Neural cell (in vitro differentiated cells): ENCODE measurements around the gene KLHL6. TPM values are rescaled to one million over a fixed set of nuclear protein-coding genes. Genes with fewer than 3 reads are reported as not detected.

Experiments used
- H2AFZ ChIP-seq: fragments of 200-600, 300-800 bp; sonication (generic), shearing (Covaris generic); 2 replicates; pipeline ENCODE4 v1.6.0; 2014; ENCODE audit warnings: low read depth, mild to moderate bottlenecking, antibody characterized with exemption, low read length, moderate library complexity
- H3F3A ChIP-seq: fragments of 200-600 bp; shearing (Covaris generic); 2 replicates; pipeline ENCODE4 v1.6.1; 2016; ENCODE audit warnings: mild to moderate bottlenecking, moderate library complexity, mixed read lengths, antibody characterized with exemption, low read length; ENCODE audit not compliant: insufficient read depth, poor library complexity, severe bottlenecking
- H3K27ac ChIP-seq: fragments of 200-600, 300-800 bp; sonication (generic), shearing (Covaris generic); 2 replicates; pipeline ENCODE4 v1.5.1; 2014; ENCODE audit warnings: mild to moderate bottlenecking, low read length, moderate library complexity
- H3K27me3 ChIP-seq: fragments of 300-800, 200-600 bp; sonication (generic), shearing (Covaris generic); 2 replicates; pipeline ENCODE4 v1.6.0; 2014; ENCODE audit warnings: mild to moderate bottlenecking, low read depth, low read length, moderate library complexity; ENCODE audit not compliant: insufficient read depth
- H3K36me3 ChIP-seq: fragments of 300-800, 200-600 bp; sonication (generic), shearing (Covaris generic); 2 replicates; pipeline ENCODE4 v1.5.1; 2014; ENCODE audit warnings: mild to moderate bottlenecking, antibody characterized with exemption, low read length, moderate library complexity; ENCODE audit not compliant: insufficient read depth
- H3K4me2 ChIP-seq: fragments of 300-800, 200-600 bp; sonication (generic), shearing (Covaris generic); 2 replicates; pipeline ENCODE4 v1.6.0; 2014; ENCODE audit warnings: mild to moderate bottlenecking, low read length
- H3K4me3 ChIP-seq: fragments of 300-800, 200-600 bp; sonication (generic), shearing (Covaris generic); 2 replicates; pipeline ENCODE4 v1.5.1; 2014; ENCODE audit warnings: mild to moderate bottlenecking, low read length, moderate library complexity
- H3K79me2 ChIP-seq: fragments of 200-600 bp; shearing (Covaris generic); replicated peaks from 2 replicates; pipeline ENCODE4 v1.6.0; 2014; ENCODE audit warnings: mild to moderate bottlenecking, low read length, moderate library complexity; ENCODE audit not compliant: insufficient read depth
- H3K9ac ChIP-seq: fragments of 300-800, 200-600 bp; sonication (generic), shearing (Covaris generic); 2 replicates; pipeline ENCODE4 v1.6.1; 2016; ENCODE audit warnings: mild to moderate bottlenecking, low read length, mixed read lengths
- H3K9me2 ChIP-seq: fragments of 200-600 bp; shearing (Covaris generic); 2 replicates; pipeline ENCODE4 v1.6.1; 2016; ENCODE audit warnings: mild to moderate bottlenecking, low read length, mixed read lengths; ENCODE audit not compliant: insufficient read depth
- H3K9me3 ChIP-seq: fragments of 200-600, 300-800 bp; sonication (generic), shearing (Covaris generic); 2 replicates; pipeline ENCODE4 v1.6.1; 2016; ENCODE audit warnings: mild to moderate bottlenecking, mixed run types, low read length, moderate library complexity, mixed read lengths
- H4K20me1 ChIP-seq: fragments of 200-600 bp; shearing (Covaris generic); 2 replicates; pipeline ENCODE4 v1.6.1; 2016; ENCODE audit warnings: mild to moderate bottlenecking, mixed run types; ENCODE audit not compliant: insufficient read depth
- EP300 ChIP-seq: fragments of 450-650 bp; conservative IDR thresholded peaks from 2 replicates; pipeline ENCODE4 v1.6.1; 2014; ENCODE audit warnings: antibody characterized with exemption, mild to moderate bottlenecking, moderate library complexity; ENCODE audit not compliant: poor library complexity, severe bottlenecking
- EZH2 ChIP-seq: fragments of 200-600, 300-800 bp; shearing (Covaris generic), sonication (generic); IDR thresholded peaks from 2 replicates; pipeline ENCODE4 v1.6.1; 2014; ENCODE audit warnings: antibody characterized with exemption, low read length, borderline replicate concordance, mild to moderate bottlenecking; ENCODE audit not compliant: insufficient read depth, poor library complexity, severe bottlenecking
- MXI1 ChIP-seq: fragments of 450-650 bp; conservative IDR thresholded peaks from 2 replicates; pipeline ENCODE4 v1.6.1; 2014; ENCODE audit warnings: antibody characterized with exemption, mild to moderate bottlenecking; ENCODE audit not compliant: poor library complexity, severe bottlenecking
- POLR2AphosphoS5 ChIP-seq: IDR thresholded peaks from 2 replicates; pipeline ENCODE4 v1.6.1; 2012
- RAD21 ChIP-seq: fragments of 450-650 bp; conservative IDR thresholded peaks from 2 replicates; pipeline ENCODE4 v1.6.1; 2014; ENCODE audit warnings: antibody characterized with exemption, mild to moderate bottlenecking, moderate library complexity
- SMC3 ChIP-seq: fragments of 450-650 bp; conservative IDR thresholded peaks from 2 replicates; pipeline ENCODE4 v1.6.1; 2014; ENCODE audit warnings: antibody characterized with exemption, mild to moderate bottlenecking, moderate library complexity; ENCODE audit not compliant: poor library complexity
- TAF1 ChIP-seq: IDR thresholded peaks from 2 replicates; pipeline ENCODE4 v1.6.1; 2012; ENCODE audit warnings: low read depth
- polyA plus RNA-seq: library from polyadenylated mRNA; depleted of rRNA; stranded (reverse); fragments of >200 nt; gene quantifications from 2 replicates; pipeline ENCODE4 v1.2.3, GENCODE V29; 2014
- TF ChIP-seq, protein P1 (sequence below): fragments of 450-650 bp; IDR thresholded peaks from 2 replicates; pipeline ENCODE4 v1.5.1; 2014; ENCODE audit warnings: antibody characterized with exemption, mild to moderate bottlenecking, moderate library complexity; ENCODE audit not compliant: poor library complexity, severe bottlenecking
- TF ChIP-seq, protein P2 (sequence below): IDR thresholded peaks from 2 replicates; pipeline ENCODE4 v1.6.1; 2012; ENCODE audit warnings: borderline replicate concordance

Gene KLHL6
- polyA plus RNA-seq, 1 donor from 2014 or later, result not detected

DNA sequence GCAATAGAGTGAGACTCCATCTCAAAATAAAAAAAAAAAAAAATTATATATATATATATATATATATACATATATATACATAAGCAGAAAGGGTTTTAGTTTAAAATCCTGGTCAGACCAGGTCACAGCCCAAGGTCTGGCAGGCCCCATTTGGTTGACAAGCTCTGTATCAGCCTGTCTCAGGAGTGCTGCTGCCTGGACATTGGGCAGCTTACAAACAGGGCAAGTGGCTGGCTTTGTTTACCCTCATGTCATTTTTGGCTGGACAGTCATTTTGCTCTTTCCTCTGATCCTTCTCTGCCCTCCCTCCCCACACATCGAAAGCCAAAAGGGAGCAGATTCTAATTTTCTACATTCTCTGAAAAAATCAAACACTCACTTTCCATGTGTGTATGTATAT is 26.7 kb upstream of the KLHL6 start:
- no peak overlapping the region for H3K4me2 ChIP-seq
- no peaks in the 10 kb centered on the region for H3K9me3 ChIP-seq
- H3K27ac ChIP-seq, result no peak overlapping the region
- H3K9me2 ChIP-seq, result no peaks in the 10 kb centered on the region
- TF ChIP-seq MXI1, result no peak
- no peak for TF ChIP-seq SMC3
- TF ChIP-seq POLR2AphosphoS5, result no peak
- TF ChIP-seq EZH2, result no peak
- TF ChIP-seq RAD21, result no peak
- TF ChIP-seq, protein P1, sequence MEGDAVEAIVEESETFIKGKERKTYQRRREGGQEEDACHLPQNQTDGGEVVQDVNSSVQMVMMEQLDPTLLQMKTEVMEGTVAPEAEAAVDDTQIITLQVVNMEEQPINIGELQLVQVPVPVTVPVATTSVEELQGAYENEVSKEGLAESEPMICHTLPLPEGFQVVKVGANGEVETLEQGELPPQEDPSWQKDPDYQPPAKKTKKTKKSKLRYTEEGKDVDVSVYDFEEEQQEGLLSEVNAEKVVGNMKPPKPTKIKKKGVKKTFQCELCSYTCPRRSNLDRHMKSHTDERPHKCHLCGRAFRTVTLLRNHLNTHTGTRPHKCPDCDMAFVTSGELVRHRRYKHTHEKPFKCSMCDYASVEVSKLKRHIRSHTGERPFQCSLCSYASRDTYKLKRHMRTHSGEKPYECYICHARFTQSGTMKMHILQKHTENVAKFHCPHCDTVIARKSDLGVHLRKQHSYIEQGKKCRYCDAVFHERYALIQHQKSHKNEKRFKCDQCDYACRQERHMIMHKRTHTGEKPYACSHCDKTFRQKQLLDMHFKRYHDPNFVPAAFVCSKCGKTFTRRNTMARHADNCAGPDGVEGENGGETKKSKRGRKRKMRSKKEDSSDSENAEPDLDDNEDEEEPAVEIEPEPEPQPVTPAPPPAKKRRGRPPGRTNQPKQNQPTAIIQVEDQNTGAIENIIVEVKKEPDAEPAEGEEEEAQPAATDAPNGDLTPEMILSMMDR, result no peak
- TF ChIP-seq, protein P2, sequence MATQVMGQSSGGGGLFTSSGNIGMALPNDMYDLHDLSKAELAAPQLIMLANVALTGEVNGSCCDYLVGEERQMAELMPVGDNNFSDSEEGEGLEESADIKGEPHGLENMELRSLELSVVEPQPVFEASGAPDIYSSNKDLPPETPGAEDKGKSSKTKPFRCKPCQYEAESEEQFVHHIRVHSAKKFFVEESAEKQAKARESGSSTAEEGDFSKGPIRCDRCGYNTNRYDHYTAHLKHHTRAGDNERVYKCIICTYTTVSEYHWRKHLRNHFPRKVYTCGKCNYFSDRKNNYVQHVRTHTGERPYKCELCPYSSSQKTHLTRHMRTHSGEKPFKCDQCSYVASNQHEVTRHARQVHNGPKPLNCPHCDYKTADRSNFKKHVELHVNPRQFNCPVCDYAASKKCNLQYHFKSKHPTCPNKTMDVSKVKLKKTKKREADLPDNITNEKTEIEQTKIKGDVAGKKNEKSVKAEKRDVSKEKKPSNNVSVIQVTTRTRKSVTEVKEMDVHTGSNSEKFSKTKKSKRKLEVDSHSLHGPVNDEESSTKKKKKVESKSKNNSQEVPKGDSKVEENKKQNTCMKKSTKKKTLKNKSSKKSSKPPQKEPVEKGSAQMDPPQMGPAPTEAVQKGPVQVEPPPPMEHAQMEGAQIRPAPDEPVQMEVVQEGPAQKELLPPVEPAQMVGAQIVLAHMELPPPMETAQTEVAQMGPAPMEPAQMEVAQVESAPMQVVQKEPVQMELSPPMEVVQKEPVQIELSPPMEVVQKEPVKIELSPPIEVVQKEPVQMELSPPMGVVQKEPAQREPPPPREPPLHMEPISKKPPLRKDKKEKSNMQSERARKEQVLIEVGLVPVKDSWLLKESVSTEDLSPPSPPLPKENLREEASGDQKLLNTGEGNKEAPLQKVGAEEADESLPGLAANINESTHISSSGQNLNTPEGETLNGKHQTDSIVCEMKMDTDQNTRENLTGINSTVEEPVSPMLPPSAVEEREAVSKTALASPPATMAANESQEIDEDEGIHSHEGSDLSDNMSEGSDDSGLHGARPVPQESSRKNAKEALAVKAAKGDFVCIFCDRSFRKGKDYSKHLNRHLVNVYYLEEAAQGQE, result no peak
- TF ChIP-seq TAF1, result no peak
- no peak for TF ChIP-seq EP300
- H2AFZ ChIP-seq, result no peak overlapping the region
- H3K27me3 ChIP-seq, result no peaks in the 10 kb centered on the region
- H3K9ac ChIP-seq, result no peak overlapping the region
- no peak overlapping the region for H3K4me3 ChIP-seq
- no peaks in the 10 kb centered on the region for H4K20me1 ChIP-seq
- H3K36me3 ChIP-seq, result no peaks in the 10 kb centered on the region
- H3F3A ChIP-seq, result no peaks in the 10 kb centered on the region
- no peaks in the 10 kb centered on the region for H3K79me2 ChIP-seq

DNA sequence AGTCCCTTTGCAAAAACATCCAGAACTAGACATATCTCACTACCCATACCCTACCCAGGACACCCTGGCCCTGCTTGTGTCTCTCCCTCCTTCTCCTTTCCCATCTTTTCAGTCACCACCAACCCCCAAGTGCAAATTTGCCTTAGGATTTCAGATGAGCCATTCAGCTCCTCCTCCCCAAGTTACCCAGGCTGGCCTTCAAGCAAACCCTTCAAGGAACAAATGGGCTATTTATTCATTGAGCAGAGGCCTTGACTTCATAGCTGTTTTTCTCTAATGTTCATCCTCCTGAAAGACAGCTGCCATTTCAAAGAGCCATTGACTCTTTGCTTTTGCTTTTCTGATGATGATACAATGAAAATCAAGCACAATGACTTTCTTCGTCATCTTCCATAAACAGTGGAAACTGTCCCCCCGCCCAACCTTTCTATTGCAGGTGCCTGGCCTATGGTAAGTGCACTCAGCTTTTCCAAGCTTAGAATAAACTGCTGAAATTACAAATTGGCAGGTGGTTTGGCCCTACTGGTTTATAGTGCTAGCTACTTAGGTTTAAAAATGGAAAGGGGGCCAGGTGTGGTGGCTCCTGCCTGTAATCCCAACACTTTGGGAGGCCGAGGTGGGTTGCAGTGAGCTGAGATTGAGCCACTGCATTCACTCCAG is 26.1 kb upstream of the KLHL6 start:
- Histone ChIP-seq H4K20me1 (no peaks in the 10 kb centered on the region), H3K9me3 (no peaks in the 10 kb centered on the region), H3K4me3 (no peak overlapping the region), H3K36me3 (no peaks in the 10 kb centered on the region), H3K4me2 (no peak overlapping the region), H3K9ac (no peak overlapping the region), H2AFZ (no peak overlapping the region), H3F3A (no peaks in the 10 kb centered on the region), H3K27me3 (no peaks in the 10 kb centered on the region), H3K27ac (no peak overlapping the region), H3K79me2 (no peaks in the 10 kb centered on the region), H3K9me2 (no peaks in the 10 kb centered on the region)
- TF ChIP-seq, protein P2, result no peak
- TF ChIP-seq, protein P1, result no peak
- TF ChIP-seq TAF1 (no peak), RAD21 (no peak), POLR2AphosphoS5 (no peak), MXI1 (no peak), EP300 (no peak), EZH2 (no peak), SMC3 (no peak)
